Stimulated activated naive B cell treated with anti-CD40 and anti-IgM and Interleukin-4, amounts not matched to agents 10 μg/mL and 1 μg/mL and 100 μg/mL, for 72 hours (primary cell): ENCODE data around the gene NAP1L4.
"Not testable (repeated sequence)": the region's sequence is repeated elsewhere in the genome, so short reads cannot be mapped to it uniquely, and the experiment has no call there.

Experiments
- ATAC-seq, 2 donors: fragments of 150-1000 bp; cut with Tn5 transposase; replicated peaks; 2 replicates each; pipeline ENCODE4 v1.10.0; 2021; ENCODE audit warnings: moderate library complexity in 1 of 2
- DNase-seq: peaks from one replicate; pipeline ENCODE4 v3.0.0; 2021
- H3K27ac Mint-ChIP-seq: one replicate; pipeline ENCODE4 v1.8.0; 2022; ENCODE audit warnings: mild to moderate bottlenecking, mixed read lengths
- H3K27me3 Mint-ChIP-seq, 2 donors: one replicate each; pipeline ENCODE4 v1.8.0; 2022; ENCODE audit warnings: mixed read lengths in 2 of 2
- H3K36me3 Mint-ChIP-seq, 2 donors: one replicate each; pipeline ENCODE4 v1.8.0; 2022; ENCODE audit warnings: mixed read lengths in 2 of 2, mild to moderate bottlenecking in 1 of 2
- H3K4me1 Mint-ChIP-seq, 2 donors: one replicate each; pipeline ENCODE4 v1.8.0; 2022; ENCODE audit warnings: mixed read lengths in 2 of 2, mild to moderate bottlenecking in 1 of 2
- H3K4me3 Mint-ChIP-seq, 2 donors: one replicate each; pipeline ENCODE4 v1.8.0; 2022; ENCODE audit warnings: mild to moderate bottlenecking in 2 of 2, mixed read lengths in 2 of 2, moderate library complexity in 1 of 2
- H3K9me3 Mint-ChIP-seq, 2 donors: one replicate each; pipeline ENCODE4 v1.8.0; 2022; ENCODE audit warnings: mixed read lengths in 2 of 2, mild to moderate bottlenecking in 1 of 2

The NAP1L4 gene

DNA sequence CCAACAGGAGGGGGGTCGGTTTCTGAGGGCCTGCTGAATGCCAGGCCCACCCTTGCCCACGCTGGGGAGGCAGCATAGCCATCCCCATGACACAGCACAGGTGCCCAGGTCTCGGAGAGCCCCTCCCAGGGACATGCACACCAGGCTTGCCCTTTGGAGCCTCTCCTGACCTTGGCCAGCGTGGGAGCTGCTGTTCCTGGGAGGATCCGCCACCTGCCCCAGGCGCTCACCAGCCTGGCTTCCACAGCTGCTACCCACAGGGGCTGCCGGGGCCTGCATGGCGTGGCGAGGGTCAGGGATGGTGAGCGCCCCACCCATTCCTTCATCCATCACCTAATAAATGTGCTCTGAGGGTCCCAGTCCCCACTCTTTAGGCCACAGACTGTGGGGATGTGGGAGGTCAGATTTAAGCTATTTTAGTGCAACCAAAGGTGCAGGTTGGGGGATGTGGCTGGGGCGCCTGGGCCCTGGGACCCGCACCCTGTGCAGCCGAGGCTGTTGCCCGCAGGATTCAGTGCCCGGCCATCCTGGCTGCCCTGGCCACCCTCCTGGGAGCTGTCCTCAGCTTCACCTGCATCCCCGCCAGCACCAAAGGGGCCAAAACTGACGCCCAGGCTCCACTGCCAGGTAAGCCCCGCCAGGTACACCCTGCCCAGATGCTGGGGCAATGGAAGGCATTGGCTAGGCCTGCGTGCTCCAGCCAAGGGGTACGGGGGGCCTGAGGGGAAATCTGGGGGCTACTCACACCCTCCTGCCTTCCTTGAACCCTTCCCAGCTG is 75.8 kb downstream of the NAP1L4 start:
- H3K4me3 Mint-ChIP-seq: no peak overlapping the region
- peaks cover 18 to 19% of the 10 kb centered on the region in 2 donors for H3K4me1 Mint-ChIP-seq
- no peaks in the 10 kb centered on the region for H3K9me3 Mint-ChIP-seq
- no peaks in the 10 kb centered on the region for H3K36me3 Mint-ChIP-seq
- H3K27me3 Mint-ChIP-seq: peaks cover 5 to 21% of the 10 kb centered on the region in 2 donors
- no peak for ATAC-seq
- no peak for DNase-seq
- no peak overlapping the region for H3K27ac Mint-ChIP-seq

DNA sequence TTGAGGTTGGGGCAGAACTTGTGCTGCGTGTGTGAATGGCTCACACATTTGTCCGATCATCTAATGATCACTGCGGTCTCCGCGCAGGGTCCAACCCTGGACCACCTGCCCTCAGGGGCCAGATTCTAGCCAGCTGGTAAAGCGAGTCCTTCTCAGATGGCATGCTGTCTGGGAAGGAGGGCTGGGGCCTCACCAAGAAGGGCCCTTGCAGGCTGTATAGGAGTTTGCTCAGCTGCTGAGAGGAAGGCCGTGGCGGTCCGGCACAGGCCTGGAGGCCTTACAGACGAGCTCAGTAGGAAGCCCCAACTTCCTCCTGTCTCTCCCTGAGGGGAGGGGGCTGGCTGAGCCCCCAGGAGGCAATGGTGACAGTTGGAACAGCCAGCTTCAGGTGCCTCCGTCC is 76.7 kb downstream of the NAP1L4 start:
- Mint-ChIP-seq H3K4me3 (no peak overlapping the region), H3K36me3 (no peaks in the 10 kb centered on the region), H3K27ac (no peak overlapping the region), H3K27me3 (peaks cover 5 to 21% of the 10 kb centered on the region in 2 donors), H3K4me1 (peaks cover 18 to 19% of the 10 kb centered on the region in 2 donors), H3K9me3 (no peaks in the 10 kb centered on the region)
- ATAC-seq (no peak), DNase-seq (no peak)

DNA sequence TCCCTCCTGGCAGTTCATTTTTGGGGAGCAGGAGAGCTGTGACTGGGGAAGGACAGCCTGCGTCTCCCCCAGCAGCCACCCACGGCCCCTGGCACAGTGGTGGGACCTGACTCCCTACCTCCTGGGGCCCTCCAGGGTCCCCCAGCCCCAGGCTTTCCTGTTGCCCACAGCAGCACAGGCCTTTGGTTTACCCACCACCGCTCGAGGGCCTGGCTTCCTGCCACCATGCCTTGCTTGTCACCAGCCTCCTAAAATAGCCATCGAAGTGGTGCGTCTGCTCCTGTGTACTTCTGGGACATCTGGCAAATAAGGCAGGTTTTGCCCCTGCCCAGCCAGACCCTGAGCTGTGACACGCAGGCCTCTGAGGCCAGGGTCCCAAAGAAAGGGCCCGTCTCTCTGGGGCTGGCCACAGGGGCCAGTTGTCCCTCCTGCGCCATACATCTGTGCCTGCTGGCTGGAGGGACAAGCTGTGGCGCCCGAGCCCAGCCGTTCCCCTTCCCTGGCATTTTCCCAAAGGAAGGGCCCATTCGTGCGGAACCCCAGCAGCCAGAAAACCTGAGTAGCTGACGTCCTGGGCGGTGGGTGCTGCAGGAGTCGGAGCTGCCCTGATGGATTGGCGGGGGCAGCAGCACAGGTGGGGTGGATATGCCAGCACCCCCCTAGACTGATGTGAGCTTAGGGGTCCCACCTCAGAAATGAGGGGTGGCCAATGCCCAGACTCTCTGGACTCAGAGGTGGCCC is 77.5 kb downstream of the NAP1L4 start:
- Mint-ChIP-seq H3K27me3 (peaks cover 5 to 29% of the 10 kb centered on the region in 2 donors), H3K27ac (no peak overlapping the region), H3K4me1 (peaks cover 15 to 19% of the 10 kb centered on the region in 2 donors), H3K9me3 (no peaks in the 10 kb centered on the region), H3K36me3 (no peaks in the 10 kb centered on the region), H3K4me3 (no peak overlapping the region)
- ATAC-seq (peak in 1 of 2 donors; percentile 35), DNase-seq (no peak)

DNA sequence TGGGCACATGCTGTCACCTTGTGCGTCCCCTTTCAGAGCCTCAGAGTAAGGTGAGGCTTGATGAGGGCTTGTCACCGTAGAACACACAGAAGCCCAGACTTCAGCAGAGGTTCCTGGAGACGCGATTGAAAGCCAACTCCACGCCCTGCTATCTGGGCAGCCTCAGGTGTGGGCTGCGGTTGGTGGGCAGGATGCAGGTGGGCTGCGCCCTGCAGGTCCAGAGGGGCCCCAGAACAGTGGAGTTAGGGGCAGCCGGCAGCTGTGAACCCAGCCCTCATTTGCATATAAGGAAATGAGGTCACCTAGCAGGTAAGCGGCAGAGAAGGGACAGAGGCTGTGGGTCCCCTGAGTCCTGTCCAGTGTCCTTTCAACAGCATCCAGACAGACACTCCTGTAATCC is 78.4 kb downstream of the NAP1L4 start:
- Mint-ChIP-seq H3K27me3 (peaks cover 5 to 29% of the 10 kb centered on the region in 2 donors), H3K4me3 (no peak overlapping the region), H3K36me3 (no peaks in the 10 kb centered on the region), H3K27ac (no peak overlapping the region), H3K9me3 (no peaks in the 10 kb centered on the region), H3K4me1 (peaks cover 15 to 19% of the 10 kb centered on the region in 2 donors)
- ATAC-seq (peak in 1 of 2 donors; percentile 25), DNase-seq (no peak)

DNA sequence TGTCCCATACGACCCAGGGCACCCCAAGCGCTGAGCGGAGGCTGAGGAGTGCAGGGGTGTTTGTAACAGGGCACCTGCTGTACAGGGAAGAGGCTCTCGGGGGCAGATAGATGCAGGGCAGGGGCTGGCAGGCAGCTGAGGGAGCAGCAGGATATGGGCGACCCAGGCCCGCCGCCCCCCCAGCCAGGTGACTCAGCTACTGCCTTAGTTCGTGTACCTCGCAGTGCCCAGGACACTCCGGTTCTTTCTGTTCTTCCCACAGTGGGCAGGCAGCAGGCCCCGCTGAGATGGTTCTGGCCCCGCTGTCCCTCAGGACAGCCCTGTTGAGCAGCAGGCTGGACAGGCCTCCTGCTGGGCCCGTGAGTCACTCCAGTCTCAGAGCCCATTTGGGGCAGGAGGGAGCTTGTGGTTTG is 79.1 kb downstream of the NAP1L4 start:
- Mint-ChIP-seq H3K9me3 (no peaks in the 10 kb centered on the region), H3K4me1 (peaks cover 15 to 19% of the 10 kb centered on the region in 2 donors), H3K27ac (no peak overlapping the region), H3K36me3 (no peaks in the 10 kb centered on the region), H3K27me3 (peaks cover 5 to 29% of the 10 kb centered on the region in 2 donors), H3K4me3 (no peak overlapping the region)
- DNase-seq (no peak), ATAC-seq (no peak)

DNA sequence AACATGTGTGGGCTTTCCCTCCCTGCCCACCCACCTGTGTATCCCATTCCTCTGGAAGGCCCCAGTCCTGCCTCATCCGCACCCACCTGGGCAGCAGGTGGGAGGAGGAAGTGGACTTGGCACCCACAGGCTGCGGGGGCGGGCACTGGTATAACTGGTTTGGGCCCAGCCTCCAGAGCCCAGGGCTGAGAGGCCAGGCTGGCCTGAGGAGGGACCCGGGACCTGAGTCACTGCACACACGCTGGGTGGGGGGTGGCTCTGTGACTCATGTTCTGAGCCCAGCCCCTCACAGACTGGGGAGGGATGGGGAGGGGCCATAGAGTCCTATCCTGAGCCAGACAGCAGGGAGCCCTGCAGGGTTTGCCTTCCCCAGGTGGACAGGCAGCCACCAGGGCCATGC is 79.6 kb downstream of the NAP1L4 start:
- Mint-ChIP-seq H3K9me3 (no peaks in the 10 kb centered on the region), H3K36me3 (no peaks in the 10 kb centered on the region)
- no peak for ATAC-seq

DNA sequence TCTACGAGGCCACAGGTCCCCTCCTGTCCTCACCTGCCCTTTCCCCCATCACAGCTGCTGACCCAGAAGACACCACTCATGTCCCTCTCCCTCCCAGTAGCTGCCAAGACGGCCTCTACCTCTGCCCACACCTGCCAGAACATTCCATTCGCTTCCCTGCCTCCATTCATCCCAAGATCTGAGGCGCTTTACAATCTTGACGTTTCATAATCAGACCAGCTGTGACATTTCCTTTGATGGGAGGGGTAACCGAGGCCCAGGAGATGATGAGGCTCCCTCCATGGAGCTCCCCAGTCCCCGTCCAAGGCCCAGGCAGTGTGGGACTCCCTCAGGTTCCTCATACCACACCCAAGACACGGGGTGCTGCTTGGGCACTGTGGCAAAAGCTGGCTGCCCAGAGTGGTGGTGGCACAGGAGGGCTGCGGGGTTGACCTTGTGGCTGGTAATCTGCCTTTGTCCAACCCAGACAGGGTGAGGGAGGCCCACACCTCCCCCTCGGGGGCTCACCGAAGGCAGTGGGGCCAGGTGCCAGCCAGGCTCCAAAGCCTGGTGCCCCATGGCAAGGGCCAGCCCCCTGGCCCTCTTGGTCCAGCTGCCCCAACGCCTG is 80.2 kb downstream of the NAP1L4 start:
- Mint-ChIP-seq H3K9me3 (no peaks in the 10 kb centered on the region), H3K4me3 (no peak overlapping the region), H3K27ac (no peak overlapping the region), H3K27me3 (peaks cover 5 to 37% of the 10 kb centered on the region in 2 donors), H3K4me1 (peaks cover 15 to 19% of the 10 kb centered on the region in 2 donors), H3K36me3 (peaks cover 0 to under 1% of the 10 kb centered on the region in 2 donors)
- ATAC-seq (no peak), DNase-seq (no peak)

More for the DNA sequence above, 79.6 kb downstream of the NAP1L4 start:
- H3K4me3 Mint-ChIP-seq: no peak overlapping the region
- H3K4me1 Mint-ChIP-seq: peaks cover 15 to 19% of the 10 kb centered on the region in 2 donors
- no peak for DNase-seq
- H3K27me3 Mint-ChIP-seq: peaks cover 5 to 33% of the 10 kb centered on the region in 2 donors
- no peak overlapping the region for H3K27ac Mint-ChIP-seq

DNA sequence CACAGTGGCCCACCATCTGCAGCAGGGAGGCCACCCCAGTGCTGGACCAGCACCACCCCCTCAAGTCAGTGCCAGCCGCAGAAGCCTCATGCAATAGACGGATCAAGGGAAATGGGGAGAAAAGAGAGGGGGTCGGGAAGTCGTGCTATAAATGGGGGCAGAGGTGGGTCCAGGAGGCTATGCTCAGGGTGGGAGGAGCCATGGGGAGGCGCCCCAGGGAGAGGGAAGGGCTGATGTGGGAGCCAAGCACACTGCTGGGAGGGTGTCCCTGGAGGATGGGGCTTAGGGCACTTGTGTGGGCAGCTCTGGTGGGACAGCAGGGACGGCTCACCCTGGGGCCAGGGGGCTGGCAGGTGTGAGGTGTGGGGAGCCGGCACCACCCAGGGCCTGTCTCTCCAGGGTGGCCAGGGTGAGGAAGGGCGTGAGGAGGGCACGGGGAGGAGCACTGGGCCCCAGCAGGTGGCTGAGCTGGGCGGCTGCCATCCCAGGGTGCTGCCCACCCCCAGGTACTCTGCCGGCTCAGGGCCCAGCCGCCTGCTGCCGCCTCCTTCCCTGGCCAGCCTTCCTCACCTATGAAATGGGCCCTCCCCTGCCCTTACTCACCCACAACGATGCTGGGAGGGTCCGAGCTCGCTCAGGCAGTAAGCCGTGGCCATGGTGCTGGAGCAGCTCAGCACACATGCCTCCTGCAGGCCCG is 80.9 kb downstream of the NAP1L4 start:
- Mint-ChIP-seq H3K27me3 (peaks cover 5 to 37% of the 10 kb centered on the region in 2 donors), H3K27ac (no peak overlapping the region), H3K9me3 (no peaks in the 10 kb centered on the region), H3K36me3 (peaks cover 0 to 6% of the 10 kb centered on the region in 2 donors), H3K4me1 (peaks cover 15 to 19% of the 10 kb centered on the region in 2 donors), H3K4me3 (no peak overlapping the region)
- DNase-seq (no peak), ATAC-seq (no peak)

DNA sequence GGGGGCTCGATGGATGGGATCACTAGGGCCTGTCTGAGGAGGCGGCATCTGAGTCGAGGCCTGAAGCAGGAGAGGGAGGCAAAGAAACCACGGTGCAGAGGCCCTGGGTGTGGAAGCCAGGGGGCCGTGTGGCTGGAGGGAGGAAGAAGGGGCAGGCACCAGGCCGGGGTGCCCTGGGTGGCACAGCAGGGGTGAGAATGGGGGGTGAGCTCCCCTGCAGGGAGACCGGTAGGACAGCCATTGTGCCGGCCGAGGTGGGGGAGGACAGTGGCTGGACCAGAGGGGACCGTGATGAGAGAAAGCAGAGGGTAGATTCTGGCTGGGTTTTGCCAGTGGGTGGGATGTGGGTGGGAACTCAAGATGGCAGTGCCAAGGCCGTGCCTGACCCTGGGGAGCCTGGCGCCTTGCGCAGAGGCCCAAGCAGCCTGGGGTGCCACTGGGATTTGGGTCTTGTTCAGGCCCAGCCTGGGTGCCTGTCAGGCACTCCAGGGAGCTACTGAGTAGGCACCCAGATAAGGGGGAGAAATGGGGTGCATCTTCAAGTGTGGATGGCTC is 81.7 kb downstream of the NAP1L4 start:
- Mint-ChIP-seq H3K4me3 (no peak overlapping the region), H3K27ac (peak overlapping the region; percentile 43), H3K9me3 (no peaks in the 10 kb centered on the region), H3K27me3 (peaks cover 5 to 41% of the 10 kb centered on the region in 2 donors), H3K4me1 (peaks cover 15 to 19% of the 10 kb centered on the region in 2 donors), H3K36me3 (peaks cover 0 to 11% of the 10 kb centered on the region in 2 donors)
- no peak for ATAC-seq
- no peak for DNase-seq

DNA sequence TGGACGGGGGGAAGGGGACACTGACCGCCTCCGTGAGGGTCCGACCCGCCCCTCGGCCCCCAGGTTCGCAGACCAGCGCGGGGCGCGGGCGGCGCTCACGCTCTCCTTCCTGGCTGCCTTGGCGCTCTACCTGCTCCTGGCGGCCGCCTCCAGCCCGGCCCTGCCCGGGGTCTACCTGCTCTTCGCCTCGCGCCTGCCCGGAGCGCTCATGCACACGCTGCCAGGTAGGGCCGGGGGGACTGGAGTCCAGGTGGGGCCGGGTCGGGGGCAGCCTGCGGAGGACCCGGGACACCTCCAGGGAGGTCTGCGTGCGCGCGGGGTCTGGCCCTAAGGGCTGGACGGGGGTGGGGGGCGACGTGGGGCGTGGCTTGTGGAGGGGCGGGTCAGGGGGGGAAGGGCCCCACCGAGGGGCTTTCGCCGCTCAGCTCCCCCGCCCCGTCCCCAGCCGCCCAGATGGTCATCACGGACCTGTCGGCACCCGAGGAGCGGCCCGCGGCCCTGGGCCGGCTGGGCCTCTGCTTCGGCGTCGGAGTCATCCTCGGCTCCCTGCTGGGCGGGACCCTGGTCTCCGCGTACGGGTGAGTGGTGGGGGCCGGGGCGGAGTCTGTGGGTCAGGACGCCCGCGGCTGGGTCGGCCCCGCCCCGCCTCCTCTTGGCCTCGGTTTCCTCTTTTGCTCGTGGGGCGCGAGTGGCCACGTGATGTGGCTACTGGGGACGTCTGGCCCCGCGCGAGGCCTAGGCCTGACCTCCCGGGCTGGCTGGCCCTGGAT is 82.8 kb downstream of the NAP1L4 start:
- Mint-ChIP-seq H3K27me3 (peaks cover 5 to 43% of the 10 kb centered on the region in 2 donors), H3K27ac (no peak overlapping the region), H3K36me3 (peaks cover 4 to 21% of the 10 kb centered on the region in 2 donors), H3K4me3 (no peak overlapping the region), H3K4me1 (peaks cover 14 to 16% of the 10 kb centered on the region in 2 donors), H3K9me3 (peaks cover 4 to 5% of the 10 kb centered on the region in 2 donors)
- DNase-seq: no peak
- ATAC-seq: no peak

DNA sequence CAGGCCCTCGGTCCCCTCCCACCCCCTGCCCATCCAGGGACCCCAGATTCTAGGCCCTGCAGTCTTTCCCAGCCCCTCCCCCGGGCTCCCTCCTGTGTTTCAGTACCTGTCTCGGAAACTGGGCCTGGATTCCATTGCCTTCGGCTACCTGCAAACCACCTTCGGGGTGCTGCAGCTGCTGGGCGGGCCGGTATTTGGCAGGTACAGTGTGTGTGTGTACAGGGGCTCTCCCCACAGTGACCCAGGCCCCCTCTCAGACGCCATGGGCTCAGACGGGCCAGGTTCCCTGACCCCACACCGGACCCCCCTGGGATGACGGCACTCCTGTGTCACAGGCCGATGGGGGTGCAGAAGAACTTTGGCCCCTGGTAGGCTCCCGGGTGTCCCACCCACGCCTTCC is 84.0 kb downstream of the NAP1L4 start:
- H3K36me3 Mint-ChIP-seq: peaks cover 4 to 21% of the 10 kb centered on the region in 2 donors
- H3K27ac Mint-ChIP-seq: no peak overlapping the region

DNA sequence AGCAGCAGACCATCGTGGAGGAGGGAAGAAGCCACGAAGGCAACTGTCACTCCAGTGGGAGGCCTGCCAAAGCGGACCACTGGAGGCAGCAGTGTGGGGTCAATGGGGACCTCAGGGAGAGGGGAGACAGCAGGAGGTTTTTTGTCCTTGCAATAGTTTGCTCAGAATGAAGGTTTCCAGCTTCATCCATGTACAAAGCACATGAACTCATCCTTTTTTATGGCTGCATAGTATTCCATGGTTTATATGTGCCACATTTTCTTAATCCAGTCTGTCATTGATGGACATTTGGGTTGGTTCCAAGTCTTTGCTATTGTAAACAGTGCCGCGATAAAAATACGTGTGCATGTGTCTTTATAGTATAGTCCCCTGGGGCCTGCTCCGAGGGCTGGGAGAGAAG is 86.8 kb downstream of the NAP1L4 start:
- H3K36me3 Mint-ChIP-seq: peaks cover 4 to 21% of the 10 kb centered on the region in 2 donors
- H3K27ac Mint-ChIP-seq, H3K4me3 Mint-ChIP-seq, DNase-seq, ATAC-seq, H3K9me3 Mint-ChIP-seq: not testable (repeated sequence)
- peaks cover 6 to 15% of the 10 kb centered on the region in 2 donors for H3K4me1 Mint-ChIP-seq
- peaks cover 0 to 33% of the 10 kb centered on the region in 2 donors for H3K27me3 Mint-ChIP-seq

More for the DNA sequence above, 84.0 kb downstream of the NAP1L4 start:
- DNase-seq (no peak), ATAC-seq (no peak)
- Mint-ChIP-seq H3K9me3 (peaks cover 4 to 5% of the 10 kb centered on the region in 2 donors), H3K27me3 (peaks cover 5 to 42% of the 10 kb centered on the region in 2 donors), H3K4me1 (peaks cover 8% of the 10 kb centered on the region in 2 donors), H3K4me3 (no peak overlapping the region)
